NCI-H82 treated with DMSO at 0.1 percent for 48 hours (cell line): ENCODE measurements around the gene CCDC186.

Experiments used
- DNase-seq: peaks from one replicate; lab custom pipeline; 2025; ENCODE audit not compliant: unreplicated experiment; lab: John Stamatoyannopoulos, UW

Gene CCDC186

DNA sequence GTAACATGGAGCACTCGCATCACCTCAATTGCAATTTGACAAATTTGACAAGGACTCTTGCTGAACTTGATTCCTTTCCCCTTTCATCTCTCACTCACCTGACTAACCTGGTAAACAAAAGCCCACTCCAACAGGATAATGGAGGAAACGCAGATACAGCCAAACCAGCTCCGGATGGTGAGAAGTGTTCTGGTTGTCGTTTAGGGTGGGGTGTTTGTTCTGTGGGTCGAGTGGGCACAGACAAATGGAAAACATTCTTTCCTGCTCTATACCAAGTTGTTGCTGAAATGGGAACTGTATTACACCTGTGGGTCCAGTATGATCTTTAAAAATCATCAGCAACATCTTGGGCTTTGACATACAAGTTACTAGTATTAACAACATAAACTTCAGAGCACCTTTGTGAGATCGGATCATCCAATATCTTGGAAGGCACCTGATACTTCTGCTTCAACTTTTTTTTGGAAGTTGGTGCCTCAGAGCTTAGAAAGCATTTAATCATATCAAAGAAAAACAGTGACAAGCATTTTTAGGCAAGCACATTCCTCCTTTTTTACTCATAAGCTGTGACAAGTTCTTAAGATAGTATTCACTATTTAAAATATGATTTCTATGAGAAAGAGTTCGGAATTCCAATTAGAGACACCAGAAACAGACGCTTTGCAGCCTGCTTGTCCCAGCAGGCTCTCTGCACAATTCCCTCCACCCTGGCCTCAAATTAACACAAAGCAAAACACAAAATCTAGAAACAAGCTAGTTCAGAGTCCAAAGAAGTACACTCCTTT is 58.1 kb downstream of the CCDC186 start:
- DNase-seq: no peak

DNA sequence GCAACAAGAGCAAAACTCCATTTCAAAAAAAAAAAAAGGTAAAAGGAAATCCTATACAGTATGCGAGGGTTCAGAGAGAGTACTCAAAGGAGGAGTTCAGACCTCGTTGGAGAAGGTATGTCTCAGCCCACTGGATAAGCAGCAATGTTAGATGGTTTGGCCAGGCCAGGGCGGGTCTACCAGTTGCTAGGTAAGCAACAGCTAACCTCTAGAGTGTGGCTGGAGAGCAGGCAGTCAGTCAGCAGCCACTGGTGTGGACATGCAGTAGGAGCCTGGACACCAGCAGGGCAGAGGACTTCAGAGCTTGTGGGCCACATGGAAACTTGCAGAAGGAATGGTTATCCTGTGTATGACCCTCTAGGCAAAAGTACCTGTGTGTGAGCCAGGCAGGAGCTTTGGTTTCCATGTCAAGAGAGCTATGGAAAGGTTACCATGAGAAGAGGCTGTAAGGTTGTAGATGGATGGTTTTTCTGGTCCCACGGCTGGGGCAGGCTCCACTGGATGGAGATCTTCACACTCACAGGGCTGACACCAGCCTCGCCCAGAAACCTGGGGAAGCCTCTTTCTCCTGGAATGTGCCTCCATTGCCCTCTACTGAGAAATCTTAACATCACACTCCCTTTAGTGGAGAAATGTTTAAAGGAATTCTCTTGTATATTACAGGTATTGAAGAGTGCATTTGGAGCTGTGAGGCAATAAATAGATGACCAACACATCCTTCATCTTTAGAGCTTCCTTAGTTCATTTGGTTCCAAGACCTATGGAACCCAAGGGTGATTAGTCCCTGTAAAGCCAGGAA is 63.6 kb downstream of the CCDC186 start:
- no peak for DNase-seq

DNA sequence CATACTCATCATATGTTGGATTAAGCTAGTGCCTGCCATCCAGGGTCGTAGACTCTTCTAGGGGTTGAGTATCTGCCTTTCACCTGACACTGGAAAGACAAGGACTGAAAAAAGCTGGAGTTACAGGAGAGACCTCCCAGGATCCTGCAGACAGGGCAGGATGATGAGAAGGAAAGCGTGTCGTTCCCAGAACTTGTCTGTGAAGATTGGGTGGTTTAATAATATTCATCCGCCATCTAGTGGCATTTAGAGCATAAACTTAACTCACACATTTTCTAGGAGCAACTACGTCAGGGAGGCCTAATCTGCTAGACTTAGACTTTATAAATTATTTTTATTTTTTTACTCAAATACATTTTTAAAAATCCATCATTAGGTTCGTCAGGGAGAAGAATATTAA is 70.7 kb downstream of the CCDC186 start:
- DNase-seq: no peak

DNA sequence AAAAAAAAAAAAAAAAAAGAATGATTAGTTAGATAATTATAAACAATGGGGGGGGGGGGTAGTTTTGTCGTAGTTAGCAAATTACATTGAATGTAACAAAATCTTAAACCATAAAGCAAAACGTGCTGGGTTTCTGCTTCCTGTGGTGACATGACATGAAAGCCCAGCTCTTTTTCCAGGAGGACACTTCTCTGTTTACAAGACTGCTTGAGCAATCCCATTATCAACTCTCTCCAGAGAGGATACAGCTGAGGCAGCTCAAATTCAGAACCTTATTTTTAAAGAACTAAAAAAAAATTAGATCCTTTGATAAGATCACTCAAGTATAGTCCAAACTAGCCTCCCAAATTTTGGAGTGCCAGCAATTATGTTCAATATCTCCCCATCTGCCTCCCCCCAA is 71.7 kb downstream of the CCDC186 start:
- DNase-seq: no peak

- DNase-seq: no peak
Observed at GRCh38 chr10:114100848-114101741, 72.9 kb downstream of the CCDC186 start.

GRCh38 chr10:114096864-114097263 is 77.1 kb downstream of the CCDC186 start:
- DNase-seq: no peak

DNA sequence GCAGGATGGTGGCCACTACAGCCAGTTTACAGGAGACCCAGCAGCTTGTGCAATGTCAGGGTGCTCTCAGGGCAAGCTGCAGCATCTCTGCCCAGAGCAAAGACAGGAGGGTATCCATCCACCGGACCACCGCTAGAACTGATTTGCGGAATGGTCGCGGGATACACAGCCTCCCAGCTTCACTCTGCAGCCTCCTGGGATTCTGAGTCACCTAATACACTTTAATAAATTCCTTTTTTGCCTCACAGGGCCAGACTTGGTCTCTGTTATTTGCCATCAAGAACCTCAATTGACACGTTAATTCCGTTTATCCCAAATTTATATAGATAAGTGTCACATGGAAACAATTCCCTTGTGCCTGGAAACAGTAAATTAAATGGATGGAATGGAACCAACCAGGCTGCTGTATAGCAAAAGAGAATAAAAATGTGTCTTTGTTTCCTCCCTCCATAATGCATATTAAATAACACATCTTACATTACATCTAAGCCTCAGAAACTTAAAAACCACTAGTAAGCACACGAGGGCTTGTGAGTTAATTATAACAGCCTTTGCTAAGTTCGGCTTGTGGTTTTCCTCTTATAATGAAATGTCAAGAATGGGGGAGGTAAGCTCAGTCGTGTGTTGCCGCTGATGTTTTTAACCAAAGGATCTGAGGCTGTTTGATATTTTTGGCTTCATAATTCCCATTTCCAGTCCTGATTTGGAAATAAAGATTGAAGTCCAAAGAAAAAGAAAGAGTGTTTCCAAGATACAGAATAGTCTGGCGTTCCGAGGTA is 78.3 kb downstream of the CCDC186 start:
- DNase-seq: no peak

GRCh38 chr10:114094795-114095194 is 79.2 kb downstream of the CCDC186 start:
- no peak for DNase-seq

DNA sequence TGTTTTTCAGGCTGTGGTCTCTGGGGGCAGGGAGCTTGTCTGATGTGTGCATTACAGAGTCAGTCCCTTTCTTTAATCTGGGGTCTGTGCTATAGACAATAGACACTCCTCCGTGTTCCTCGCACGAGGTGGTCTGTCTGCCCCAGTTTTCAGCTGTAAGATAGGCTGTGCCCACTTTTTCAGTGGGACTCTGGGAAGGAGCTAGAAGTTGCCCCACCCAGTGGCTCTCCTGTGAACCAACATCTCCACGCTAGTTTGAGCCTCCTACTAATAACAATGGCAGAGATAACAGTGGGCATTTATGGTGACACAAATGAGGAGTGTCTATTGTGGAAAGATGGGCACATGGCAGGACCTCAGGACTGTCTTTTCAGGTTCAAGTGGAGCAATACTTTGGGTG is 86.3 kb downstream of the CCDC186 start:
- no peak for DNase-seq

- DNase-seq: no peak
Observed at GRCh38 chr10:114087255-114087654, 86.7 kb downstream of the CCDC186 start.

DNA sequence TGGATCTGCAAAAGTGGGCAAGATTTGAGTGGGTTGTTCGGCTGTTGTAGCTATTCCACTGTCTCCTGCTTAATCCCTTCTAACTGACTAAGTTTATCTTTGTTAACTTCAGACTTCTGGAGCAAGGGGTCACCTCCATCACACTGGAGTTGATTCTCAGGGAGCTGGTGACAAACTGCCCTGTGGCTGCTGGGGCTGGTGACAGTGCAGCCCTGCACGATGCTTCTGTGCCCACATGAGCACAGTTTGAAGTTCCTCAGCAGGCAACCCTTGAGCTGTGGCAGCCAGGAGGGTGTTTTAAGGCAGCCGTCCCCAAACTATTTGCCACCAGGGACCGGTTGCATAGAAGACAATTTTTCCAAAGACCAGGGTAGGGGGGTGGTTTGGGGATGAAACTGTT is 89.8 kb downstream of the CCDC186 start:
- no peak for DNase-seq

GRCh38 chr10:114083040-114083439 is 91.0 kb downstream of the CCDC186 start:
- no peak for DNase-seq

GRCh38 chr10:114081911-114082583 is 92.0 kb downstream of the CCDC186 start:
- DNase-seq: no peak

DNA sequence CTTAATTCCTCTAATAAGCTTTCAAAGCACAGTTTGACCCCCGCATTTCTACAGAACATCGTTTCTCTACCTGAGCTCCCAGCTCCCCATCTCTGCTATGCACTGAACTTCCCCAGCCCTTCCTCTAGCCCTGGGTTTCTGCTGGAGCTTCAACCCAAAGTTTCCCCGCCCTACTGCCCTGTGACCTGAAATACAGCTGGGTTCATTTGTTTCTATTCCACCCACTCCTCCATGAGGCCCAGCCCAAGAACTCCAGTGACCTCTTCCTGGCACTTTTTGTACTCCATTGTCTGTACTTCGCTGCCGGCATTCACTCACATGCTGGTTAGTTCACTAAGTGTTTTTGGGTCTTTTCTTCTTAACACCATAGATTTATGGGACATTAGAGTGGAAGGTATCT is 94.6 kb downstream of the CCDC186 start:
- DNase-seq: no peak

DNA sequence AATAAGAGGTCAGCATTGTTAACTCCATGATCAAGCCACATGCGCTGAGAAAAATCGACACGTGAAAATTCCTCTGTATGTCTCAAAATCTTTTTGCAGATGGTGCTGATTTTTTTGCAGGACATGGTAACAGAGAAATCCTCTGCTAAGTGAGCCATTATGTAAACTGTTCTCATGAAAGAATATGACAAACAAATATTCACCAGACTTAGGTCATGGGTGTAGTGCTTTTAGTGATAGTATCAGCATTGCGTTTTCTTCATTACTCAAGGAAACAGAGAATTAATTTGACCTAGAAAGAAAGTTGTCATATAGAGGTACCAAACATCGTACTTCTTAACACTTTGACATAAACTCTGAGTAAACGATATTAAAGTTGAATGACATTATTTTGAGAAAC is 95.7 kb downstream of the CCDC186 start:
- no peak for DNase-seq

GRCh38 chr10:114077815-114078219 is 96.2 kb downstream of the CCDC186 start:
- no peak for DNase-seq

- DNase-seq: no peak
Observed at GRCh38 chr10:114077347-114077746, 96.7 kb downstream of the CCDC186 start.

GRCh38 chr10:114075093-114075492 is 98.9 kb downstream of the CCDC186 start:
- DNase-seq: no peak

DNA sequence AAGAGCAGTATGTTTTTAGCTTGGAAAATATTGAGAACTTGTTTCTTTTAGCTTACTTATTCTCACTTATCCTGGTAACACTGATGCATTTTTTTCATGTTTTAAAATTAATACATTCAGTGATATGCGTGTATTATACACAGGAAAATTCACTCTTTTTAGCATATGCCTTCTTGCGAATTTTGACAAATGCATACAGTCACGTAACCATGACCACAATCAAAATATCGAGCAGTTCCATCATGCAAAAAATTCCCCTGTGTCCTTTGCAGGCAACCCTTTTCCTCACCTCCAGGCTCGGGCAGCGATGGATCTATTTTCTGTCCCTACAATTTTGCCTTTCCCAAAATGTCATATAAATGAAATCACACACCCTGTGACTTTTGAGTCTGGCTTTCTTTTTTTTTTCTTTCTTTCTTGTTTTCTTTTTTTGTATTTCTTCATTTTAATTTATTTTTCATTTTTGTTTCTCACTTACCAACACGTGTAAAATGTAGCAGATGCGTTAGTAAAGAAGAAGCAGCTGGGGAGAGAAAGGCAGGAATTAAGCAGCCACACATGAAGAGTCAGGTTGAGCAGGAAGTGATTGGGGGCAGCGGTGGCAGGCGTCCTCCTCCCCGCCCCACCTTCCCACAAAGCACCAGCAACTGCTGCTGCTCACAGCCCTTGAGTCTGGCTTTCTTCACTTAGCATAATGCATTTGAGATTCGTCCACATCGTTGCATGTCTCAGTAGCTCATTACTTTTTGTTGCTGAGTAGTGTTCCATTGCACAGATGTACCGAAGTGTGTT is 100.4 kb downstream of the CCDC186 start:
- no peak for DNase-seq
